ENCODE results near the gene SMIM8. TPM values are rescaled to one million over a fixed set of nuclear protein-coding genes. Genes with fewer than 3 reads are reported as not detected.

SMIM8 gene
- total and polyA plus RNA-seq, 2 of the 4 experiments (the other 2 are of a cell fraction) = 2.7 to 3.6 TPM

DNA sequence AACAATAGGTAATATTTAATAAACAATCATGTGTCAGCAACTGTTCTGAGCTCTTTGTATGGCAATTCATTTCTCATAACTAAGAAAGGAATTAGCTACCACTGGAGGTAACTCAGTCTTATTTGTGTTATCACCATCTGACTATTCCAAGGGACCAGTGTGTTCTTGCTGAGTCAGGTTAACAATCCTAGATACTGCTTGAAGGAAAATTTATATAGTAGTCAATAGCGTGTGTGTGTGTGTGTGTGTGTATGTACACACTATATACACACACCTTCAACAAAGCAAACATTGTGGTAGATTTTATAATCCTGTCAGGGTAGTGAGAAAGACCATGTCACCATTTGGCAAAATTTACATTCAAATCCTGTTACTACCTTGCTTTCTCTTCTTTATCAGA lies 45.8 kb upstream of the SMIM8 start:
- H2AK5ac ChIP-seq (ENCODE audit: low read depth, low read length) = no peak overlapping the region
- H3K27me3 ChIP-seq (ENCODE audit: control insufficient read depth, insufficient read depth, low read length) = no peaks in the 10 kb centered on the region
- TF ChIP-seq MAFK (IDR thresholded peaks at IDR 0.05; ENCODE audit: low read depth, low read length) (peak; percentile 55; the same call in 1 of the 2 replicates), POLR2A (IDR thresholded peaks at IDR 0.05; ENCODE audit: low read depth, low read length) (no peak)
- no peak overlapping the region for H4K5ac ChIP-seq (ENCODE audit: low read depth, low read length)
- 0 out of 2 replicates have a peak, but pooled peaks cover 2% of the 10 kb centered on the region for H3K9me1 ChIP-seq (ENCODE audit: insufficient read depth, low read length)
- no peak overlapping the region for H3K4me2 ChIP-seq (ENCODE audit: low read depth, low read length)
- H4K91ac ChIP-seq (ENCODE audit: insufficient read depth, low read depth, low read length) = no peak overlapping the region
- no peak overlapping the region for H3K4me3 ChIP-seq (ENCODE audit: insufficient read depth, low read depth, low read length)
- H2BK120ac ChIP-seq (ENCODE audit: low read depth, low read length) = no peak overlapping the region
- H3K79me1 ChIP-seq (ENCODE audit: low read depth in 1 of 2, low read length in 2 of 2) = no peaks in the 10 kb centered on the region
- H2BK5ac ChIP-seq (ENCODE audit: low read depth, low read length, poor library complexity, severe bottlenecking) = no peak overlapping the region
- no peaks in the 10 kb centered on the region for H3K36me3 ChIP-seq (ENCODE audit: control insufficient read depth, insufficient read depth, low read length)
- no peak overlapping the region for H3K27ac ChIP-seq (ENCODE audit: insufficient read depth, low read length)
- intact Hi-C loops (cut with micrococcal nuclease) (loop anchor here (1.0 kb wide), 1 partner anchor 115 kb away; no protein-coding TSS in a partner anchor), in situ Hi-C loops (cut with MboI; ENCODE audit: low sequenced_read_pairs) (no loop called here), dilution Hi-C loops (cut with HindIII; ENCODE audit: low sequenced_read_pairs, unreplicated experiment) (no loop called here)
- H2BK15ac ChIP-seq (ENCODE audit: low read depth, low read length) = no peak overlapping the region
- H3K9ac ChIP-seq (ENCODE audit: low read depth, low read length) = no peak overlapping the region
- no TSS peak for BruUV-seq (replicated peaks)
- no peak overlapping the region for H3K56ac ChIP-seq (ENCODE audit: extremely low read depth, insufficient read depth, low read length)
- H2AK9ac ChIP-seq (replicated peaks; ENCODE audit: low read depth, low read length, poor library complexity) = no peak overlapping the region
- no peak overlapping the region for H3K4ac ChIP-seq (ENCODE audit: low read depth, low read length)
- ATAC-seq (ENCODE audit: low read depth) (no peak), DNase-seq (no peak)
- peaks cover 2% of the 10 kb centered on the region for H3K4me1 ChIP-seq (ENCODE audit: control insufficient read depth, insufficient read depth, low read length)
- no peak overlapping the region for H3K18ac ChIP-seq (ENCODE audit: low read depth, low read length)
- no peak overlapping the region for H2AFZ ChIP-seq (replicated peaks; ENCODE audit: low read length, poor library complexity)
- CTCF ChIA-PET = interaction anchor here (0.7 to 1.0 kb wide), 2 partner anchors 137 to 210 kb away, joined by 4 to 10 read pairs; no protein-coding TSS in a partner anchor
- no peak overlapping the region for H2BK20ac ChIP-seq (ENCODE audit: low read depth, low read length)
- WGBS, 2 experiments (ENCODE audit: extremely low coverage in 2 of 2, insufficient read length in 1 of 2) = no CpG with 5 or more reads among the region's 1 CpG
- H3K14ac ChIP-seq (replicated peaks; ENCODE audit: low read depth, low read length) = no peak overlapping the region
- POLR2A ChIA-PET (ENCODE audit: unreplicated experiment) = no interaction called here
- no peaks in the 10 kb centered on the region for H3K9me3 ChIP-seq (ENCODE audit: control insufficient read depth, insufficient read depth, low read length)
- no peak overlapping the region for H4K8ac ChIP-seq (ENCODE audit: low read depth in 2 of 2, low read length in 2 of 2)
- H4K20me1 ChIP-seq (ENCODE audit: insufficient read depth, low read length) = peaks cover 4% of the 10 kb centered on the region; the same call in 1 of the 2 replicates
- H3K23ac ChIP-seq (ENCODE audit: low read depth, low read length) = no peak overlapping the region

Data from IMR-90 (cell line).